GM23248 (cell line): ENCODE measurements around the gene TRIB2.

Experiments used
- EZH2 ChIP-seq: fragments of 200-600 bp; sonication (generic); IDR thresholded peaks from 2 replicates; pipeline ENCODE4 v1.6.1; 2018; ENCODE audit warnings: antibody characterized with exemption, mild to moderate bottlenecking; ENCODE audit not compliant: insufficient read depth, poor library complexity, severe bottlenecking
- EZH2phosphoT487 ChIP-seq: fragments of 200-600 bp; sonication (generic); IDR thresholded peaks from 2 replicates; pipeline ENCODE4 v1.6.1; 2018; ENCODE audit warnings: antibody characterized with exemption, moderate library complexity, mild to moderate bottlenecking, low read depth; ENCODE audit not compliant: insufficient read depth

DNA sequence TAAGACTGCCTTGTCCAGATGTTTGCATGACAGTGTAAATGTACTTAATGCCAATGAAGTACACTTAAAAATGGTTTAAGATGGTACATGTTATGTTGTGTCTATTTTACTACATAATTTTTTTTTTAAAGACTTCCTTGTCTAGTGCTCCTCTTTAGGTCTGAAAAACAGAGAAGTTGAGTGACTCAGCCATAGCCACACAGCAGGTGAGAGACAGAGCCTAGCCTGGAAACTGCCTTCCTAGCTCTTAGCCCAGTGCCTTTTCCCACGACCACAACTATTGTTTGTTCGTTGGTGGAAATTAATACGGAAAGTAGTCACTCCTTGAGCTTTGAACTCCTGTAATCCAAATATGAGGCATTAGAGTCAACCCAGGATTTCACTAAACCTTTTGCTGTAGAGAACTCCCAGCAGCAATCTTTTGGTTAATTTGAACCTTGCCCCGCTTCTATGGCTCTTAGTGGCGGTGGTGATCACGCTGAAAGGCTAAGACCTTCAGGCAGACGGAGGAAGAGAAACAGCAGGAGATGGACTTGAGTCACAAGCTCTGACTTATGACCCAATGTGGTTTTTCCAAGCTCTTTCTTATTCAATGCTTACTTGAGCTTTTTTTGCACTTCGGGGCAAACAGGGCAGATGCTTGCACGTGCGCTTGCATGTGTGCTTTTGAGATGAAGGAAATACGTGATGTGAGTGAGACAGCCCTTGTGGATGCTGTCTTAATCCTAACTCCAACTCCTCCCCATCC, 21.2 kb downstream of the TRIB2 start:
- TF ChIP-seq EZH2 = no peak
- TF ChIP-seq EZH2phosphoT487 = no peak
